HCT116 (cell line): ENCODE results near the gene AOC3. TPM values are rescaled to one million over a fixed set of nuclear protein-coding genes. Genes with fewer than 3 reads are reported as not detected.
"Not testable (repeated sequence)": the region's sequence is repeated elsewhere in the genome, so short reads cannot be mapped to it uniquely, and the experiment has no call there.

Experiments
- ATAC-seq: fragments of 200-7000 bp; cut with Tn5 transposase; 2 replicates; pipeline ENCODE4 v1.9.1; 2020; ENCODE audit warnings: mild to moderate bottlenecking, moderate library complexity
- BruUV-seq: library from RNA; stranded (reverse); fragments of 400-500 nt; replicated peaks from 2 replicates; lab custom pipeline; 2021; lab: Mats Ljungman, UMichigan
- CTCF ChIA-PET: fragments of 300-600 bp; sonication (Branson Sonifier 250); formaldehyde crosslinking; loops from one replicate; lab custom pipeline; 2021; ENCODE audit warnings: antibody characterized with exemption; lab: Charles Lee
- POLR2A ChIA-PET: fragments of 300-600, 350-600 bp; sonication (Branson Sonifier 250); formaldehyde crosslinking; loops from one replicate; lab custom pipeline; 2021; ENCODE audit warnings: antibody characterized with exemption; lab: Charles Lee
- RAD21 ChIA-PET, 2 experiments: fragments of 300-600 bp; sonication (Branson Sonifier 250); formaldehyde crosslinking; loops; one replicate each; lab custom pipeline; 2023; ENCODE audit warnings: low total read pairs in 2 of 2; ENCODE audit not compliant: uncharacterized antibody in 2 of 2, unreplicated experiment in 2 of 2, low non-redundant PET in 1 of 2; lab: Charles Lee
- DNase-seq: peaks from one replicate; pipeline ENCODE4 v3.0.0-alpha.2; 2010; ENCODE audit warnings: low read depth, low spot score
- H2AFZ ChIP-seq: fragments of 200-600 bp; shearing (Covaris generic), sonication (generic); 2 replicates; pipeline ENCODE4 v1.6.1; 2017; ENCODE audit warnings: low read depth, mixed run types, mixed read lengths, antibody characterized with exemption, low read length; ENCODE audit not compliant: poor library complexity, severe bottlenecking
- H3K27ac ChIP-seq: 2 replicates; pipeline ENCODE4 v1.5.1; 2012; ENCODE audit warnings: low read depth, low read length
- H3K27me3 ChIP-seq: fragments of 200-600 bp; sonication (generic); 2 replicates; pipeline ENCODE4 v1.6.1; 2016; ENCODE audit warnings: mixed run types, low read length, mixed read lengths; ENCODE audit not compliant: insufficient read depth
- H3K36me3 ChIP-seq, 2 experiments: fragments of 200-500 bp in 1 of 2; fragments of 200-600 bp in 1 of 2; sonication (Bioruptor generic) in 1 of 2; sonication (generic) in 1 of 2; 2 replicates each; pipeline versions ENCODE4 v1.5.1 to v1.6.1; 2014 to 2016; ENCODE audit warnings: low read length in 2 of 2, inconsistent platforms in 1 of 2, mixed read lengths in 1 of 2, mixed run types in 1 of 2; ENCODE audit not compliant: insufficient read depth in 2 of 2, control insufficient read depth in 1 of 2
- H3K4me1 ChIP-seq, 2 experiments: fragments of 200-600 bp in 1 of 2; sonication (generic) in 1 of 2; 2 replicates each; pipeline versions ENCODE4 v1.5.1 to v1.6.1; 2012 to 2017; ENCODE audit warnings: low read length in 2 of 2, inconsistent platforms in 1 of 2, mild to moderate bottlenecking in 1 of 2, mixed read lengths in 1 of 2, mixed run types in 1 of 2, moderate library complexity in 1 of 2; ENCODE audit not compliant: insufficient read depth in 2 of 2, control insufficient read depth in 1 of 2
- H3K4me2 ChIP-seq: fragments of 200-600 bp; sonication (generic); 2 replicates; pipeline ENCODE4 v1.6.1; 2017; ENCODE audit warnings: mixed run types, low read length, mixed read lengths
- H3K4me3 ChIP-seq, 2 experiments: fragments of 200-600 bp in 1 of 2; sonication (generic) in 1 of 2; replicated peaks in 1 of 2; 2 replicates each; pipeline ENCODE4 v1.5.1; 2011 to 2016; ENCODE audit warnings: low read length in 2 of 2, control low read depth in 1 of 2, low read depth in 1 of 2, mild to moderate bottlenecking in 1 of 2, mixed read lengths in 1 of 2, mixed run types in 1 of 2
- H3K79me2 ChIP-seq: fragments of 200-600 bp; sonication (generic); 2 replicates; pipeline ENCODE4 v1.6.1; 2017; ENCODE audit warnings: mild to moderate bottlenecking, mixed run types, low read length, moderate library complexity, mixed read lengths; ENCODE audit not compliant: insufficient read depth
- H3K9ac ChIP-seq: fragments of 200-600 bp; sonication (generic); 2 replicates; pipeline ENCODE4 v1.6.1; 2016; ENCODE audit warnings: low read length, mixed read lengths
- H3K9me2 ChIP-seq: fragments of 200-600 bp; sonication (generic), shearing (Covaris generic); 2 replicates; pipeline ENCODE4 v1.6.1; 2017; ENCODE audit warnings: mixed run types, mild to moderate bottlenecking, moderate library complexity; ENCODE audit not compliant: insufficient read depth
- H3K9me3 ChIP-seq, 2 experiments: fragments of 200-500 bp in 1 of 2; fragments of 200-600 bp in 1 of 2; sonication (Bioruptor generic) in 1 of 2; sonication (generic) in 1 of 2; 2 replicates each; pipeline ENCODE4 v1.6.1; 2014 to 2017; ENCODE audit warnings: low read length in 2 of 2, mixed read lengths in 2 of 2, inconsistent platforms in 1 of 2, low read depth in 1 of 2, mild to moderate bottlenecking in 1 of 2, mixed run types in 1 of 2, moderate library complexity in 1 of 2; ENCODE audit not compliant: control insufficient read depth in 1 of 2, insufficient read depth in 1 of 2
- H4K20me1 ChIP-seq: fragments of 200-600 bp; sonication (generic), shearing (Covaris generic); 2 replicates; pipeline ENCODE4 v1.6.1; 2017; ENCODE audit warnings: mixed run types, mild to moderate bottlenecking, moderate library complexity; ENCODE audit not compliant: insufficient read depth
- FOSL1 ChIP-seq: IDR thresholded peaks from 2 replicates; pipeline ENCODE4 v1.6.1; 2012; ENCODE audit warnings: low read depth
- JUND ChIP-seq: IDR thresholded peaks from 2 replicates; pipeline ENCODE4 v1.6.1; 2012
- MAX ChIP-seq: IDR thresholded peaks from 2 replicates; pipeline ENCODE4 v1.6.1; 2012
- POLR2AphosphoS5 ChIP-seq: IDR thresholded peaks from 2 replicates; pipeline ENCODE4 v1.6.1; 2011; ENCODE audit warnings: mild to moderate bottlenecking, low read depth, low read length, moderate library complexity
- SIN3A ChIP-seq: IDR thresholded peaks from 2 replicates; pipeline ENCODE4 v1.6.1; 2012; ENCODE audit warnings: low read depth
- SP1 ChIP-seq: IDR thresholded peaks from 2 replicates; pipeline ENCODE4 v1.6.1; 2012; ENCODE audit warnings: low read depth
- TCF7L2 ChIP-seq: IDR thresholded peaks from 2 replicates; pipeline ENCODE4 v1.7.0; 2011; ENCODE audit warnings: borderline replicate concordance, inconsistent platforms; ENCODE audit not compliant: insufficient read depth, insufficient read length; ENCODE audit errors: extremely low read depth
- YY1 ChIP-seq: IDR thresholded peaks from 2 replicates; pipeline ENCODE4 v1.6.1; 2011; ENCODE audit warnings: low read length, low read depth, moderate library complexity, mild to moderate bottlenecking; ENCODE audit not compliant: insufficient replicate concordance; ENCODE audit errors: extremely low read depth
- ZFX ChIP-seq: fragments of 450-650 bp; IDR thresholded peaks from 2 replicates; pipeline ENCODE4 v1.6.1; 2017
- ZNF274 ChIP-seq: fragments of 200-500 bp; sonication (Bioruptor generic); IDR thresholded peaks from 2 replicates; pipeline ENCODE4 v1.6.1; 2014; ENCODE audit warnings: mild to moderate bottlenecking, low read depth, low read length, inconsistent platforms
- intact Hi-C: fragments of 100-400 bp; cut with micrococcal nuclease; formaldehyde crosslinking; loops from 2 replicates; pipeline ENCODE4 v1.10.0; 2022
- total RNA-seq: library from RNA; stranded (reverse); gene quantifications from one replicate; pipeline ENCODE4 v1.2.1, GENCODE V29; 2021; ENCODE audit not compliant: unreplicated experiment
- TF ChIP-seq, protein P1 (sequence below), 3 experiments: fragments of 200-600 bp in 1 of 3; sonication (generic) in 1 of 3; IDR thresholded peaks in 2 of 3; conservative IDR thresholded peaks in 1 of 3; 2 replicates each; pipeline ENCODE4 v1.5.1; 2012 to 2017; ENCODE audit warnings: low read depth in 2 of 3, low read length in 2 of 3, antibody characterized with exemption in 1 of 3, borderline replicate concordance in 1 of 3, control low read depth in 1 of 3, mild to moderate bottlenecking in 1 of 3, mixed read lengths in 1 of 3, mixed run types in 1 of 3, moderate library complexity in 1 of 3; ENCODE audit not compliant: insufficient read depth in 1 of 3

Gene AOC3
- total RNA-seq, 1 experiment from 2014 or later = 5.9 TPM

DNA sequence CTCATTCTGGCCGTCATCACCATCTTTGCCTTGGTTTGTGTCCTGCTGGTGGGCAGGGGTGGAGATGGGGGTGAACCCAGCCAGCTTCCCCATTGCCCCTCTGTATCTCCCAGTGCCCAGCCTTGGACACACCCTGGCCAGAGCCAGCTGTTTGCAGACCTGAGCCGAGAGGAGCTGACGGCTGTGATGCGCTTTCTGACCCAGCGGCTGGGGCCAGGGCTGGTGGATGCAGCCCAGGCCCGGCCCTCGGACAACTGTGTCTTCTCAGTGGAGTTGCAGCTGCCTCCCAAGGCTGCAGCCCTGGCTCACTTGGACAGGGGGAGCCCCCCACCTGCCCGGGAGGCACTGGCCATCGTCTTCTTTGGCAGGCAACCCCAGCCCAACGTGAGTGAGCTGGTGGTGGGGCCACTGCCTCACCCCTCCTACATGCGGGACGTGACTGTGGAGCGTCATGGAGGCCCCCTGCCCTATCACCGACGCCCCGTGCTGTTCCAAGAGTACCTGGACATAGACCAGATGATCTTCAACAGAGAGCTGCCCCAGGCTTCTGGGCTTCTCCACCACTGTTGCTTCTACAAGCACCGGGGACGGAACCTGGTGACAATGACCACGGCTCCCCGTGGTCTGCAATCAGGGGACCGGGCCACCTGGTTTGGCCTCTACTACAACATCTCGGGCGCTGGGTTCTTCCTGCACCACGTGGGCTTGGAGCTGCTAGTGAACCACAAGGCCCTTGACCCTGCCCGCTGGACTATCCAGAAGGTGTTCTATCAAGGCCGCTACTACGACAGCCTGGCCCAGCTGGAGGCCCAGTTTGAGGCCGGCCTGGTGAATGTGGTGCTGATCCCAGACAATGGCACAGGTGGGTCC lies 607 bp downstream of the AOC3 start:
- H3K4me3 ChIP-seq, CTCF ChIA-PET: not testable (repeated sequence)

DNA sequence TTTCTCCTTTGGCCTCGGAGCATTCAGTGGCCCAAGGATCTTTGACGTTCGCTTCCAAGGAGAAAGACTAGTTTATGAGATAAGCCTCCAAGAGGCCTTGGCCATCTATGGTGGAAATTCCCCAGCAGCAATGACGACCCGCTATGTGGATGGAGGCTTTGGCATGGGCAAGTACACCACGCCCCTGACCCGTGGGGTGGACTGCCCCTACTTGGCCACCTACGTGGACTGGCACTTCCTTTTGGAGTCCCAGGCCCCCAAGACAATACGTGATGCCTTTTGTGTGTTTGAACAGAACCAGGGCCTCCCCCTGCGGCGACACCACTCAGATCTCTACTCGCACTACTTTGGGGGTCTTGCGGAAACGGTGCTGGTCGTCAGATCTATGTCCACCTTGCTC lies 1.4 kb downstream of the AOC3 start:
- H3K27ac ChIP-seq = no peak overlapping the region
- RAD21 ChIA-PET = no interaction called here
- no peak for DNase-seq
- no peaks in the 10 kb centered on the region for H4K20me1 ChIP-seq
- BruUV-seq = no TSS peak
- intact Hi-C loops = no loop called here
- ATAC-seq = no peak
- H3K36me3 ChIP-seq = no peaks in the 10 kb centered on the region
- CTCF ChIA-PET = no interaction called here
- no peak overlapping the region for H3K4me3 ChIP-seq
- H3K4me2 ChIP-seq = no peak overlapping the region
- H3K9me3 ChIP-seq = no peaks in the 10 kb centered on the region
- H3K4me1 ChIP-seq = no peaks in the 10 kb centered on the region
- H3K9me2 ChIP-seq = no peaks in the 10 kb centered on the region
- no peak overlapping the region for H3K9ac ChIP-seq
- H3K79me2 ChIP-seq = no peaks in the 10 kb centered on the region
- no peaks in the 10 kb centered on the region for H3K27me3 ChIP-seq
- POLR2A ChIA-PET = no interaction called here
- no peak overlapping the region for H2AFZ ChIP-seq
- no peak for TF ChIP-seq YY1
- TF ChIP-seq ZNF274 = no peak
- no peak for TF ChIP-seq TCF7L2
- TF ChIP-seq, protein P1, sequence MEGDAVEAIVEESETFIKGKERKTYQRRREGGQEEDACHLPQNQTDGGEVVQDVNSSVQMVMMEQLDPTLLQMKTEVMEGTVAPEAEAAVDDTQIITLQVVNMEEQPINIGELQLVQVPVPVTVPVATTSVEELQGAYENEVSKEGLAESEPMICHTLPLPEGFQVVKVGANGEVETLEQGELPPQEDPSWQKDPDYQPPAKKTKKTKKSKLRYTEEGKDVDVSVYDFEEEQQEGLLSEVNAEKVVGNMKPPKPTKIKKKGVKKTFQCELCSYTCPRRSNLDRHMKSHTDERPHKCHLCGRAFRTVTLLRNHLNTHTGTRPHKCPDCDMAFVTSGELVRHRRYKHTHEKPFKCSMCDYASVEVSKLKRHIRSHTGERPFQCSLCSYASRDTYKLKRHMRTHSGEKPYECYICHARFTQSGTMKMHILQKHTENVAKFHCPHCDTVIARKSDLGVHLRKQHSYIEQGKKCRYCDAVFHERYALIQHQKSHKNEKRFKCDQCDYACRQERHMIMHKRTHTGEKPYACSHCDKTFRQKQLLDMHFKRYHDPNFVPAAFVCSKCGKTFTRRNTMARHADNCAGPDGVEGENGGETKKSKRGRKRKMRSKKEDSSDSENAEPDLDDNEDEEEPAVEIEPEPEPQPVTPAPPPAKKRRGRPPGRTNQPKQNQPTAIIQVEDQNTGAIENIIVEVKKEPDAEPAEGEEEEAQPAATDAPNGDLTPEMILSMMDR (IDR thresholded peaks at IDR 0.05 in 2 of 3, conservative IDR thresholded peaks at IDR 0.05 in 1 of 3; ENCODE audit: borderline replicate concordance in 1 of 3, insufficient read depth in 1 of 3, low read depth in 2 of 3, low read length in 2 of 3) = no peak
- TF ChIP-seq MAX = no peak
- no peak for TF ChIP-seq FOSL1
- TF ChIP-seq SIN3A = no peak
- TF ChIP-seq SP1 = no peak
- TF ChIP-seq JUND = no peak
- TF ChIP-seq ZFX = no peak
- no peak for TF ChIP-seq POLR2AphosphoS5
- TF ChIP-seq, all 23 proteins: peak for 0

More for the DNA sequence above, 607 bp downstream of the AOC3 start:
- H3K36me3 ChIP-seq, H3K9me2 ChIP-seq, H3K9ac ChIP-seq, POLR2A ChIA-PET, intact Hi-C loops, H2AFZ ChIP-seq, BruUV-seq, RAD21 ChIA-PET, H3K9me3 ChIP-seq, H3K79me2 ChIP-seq, H3K27me3 ChIP-seq, DNase-seq, H3K4me2 ChIP-seq, H3K4me1 ChIP-seq, H4K20me1 ChIP-seq, ATAC-seq, H3K27ac ChIP-seq: not testable (repeated sequence)
